Stimulated activated CD8-positive, alpha-beta memory T cell treated with anti-CD3 and anti-CD28 coated beads, Interleukin-7, amount 100 ng/mL, for 24 hours (primary cell): ENCODE results near the gene CEP128.
A peak's percentile ranks its signal among the peaks of the same experiment; 100 is the strongest.

Source experiments
- DNase-seq: peaks from one replicate; pipeline ENCODE4 v3.0.0-alpha.2; 2020; ENCODE audit warnings: low read depth

The CEP128 gene

DNA sequence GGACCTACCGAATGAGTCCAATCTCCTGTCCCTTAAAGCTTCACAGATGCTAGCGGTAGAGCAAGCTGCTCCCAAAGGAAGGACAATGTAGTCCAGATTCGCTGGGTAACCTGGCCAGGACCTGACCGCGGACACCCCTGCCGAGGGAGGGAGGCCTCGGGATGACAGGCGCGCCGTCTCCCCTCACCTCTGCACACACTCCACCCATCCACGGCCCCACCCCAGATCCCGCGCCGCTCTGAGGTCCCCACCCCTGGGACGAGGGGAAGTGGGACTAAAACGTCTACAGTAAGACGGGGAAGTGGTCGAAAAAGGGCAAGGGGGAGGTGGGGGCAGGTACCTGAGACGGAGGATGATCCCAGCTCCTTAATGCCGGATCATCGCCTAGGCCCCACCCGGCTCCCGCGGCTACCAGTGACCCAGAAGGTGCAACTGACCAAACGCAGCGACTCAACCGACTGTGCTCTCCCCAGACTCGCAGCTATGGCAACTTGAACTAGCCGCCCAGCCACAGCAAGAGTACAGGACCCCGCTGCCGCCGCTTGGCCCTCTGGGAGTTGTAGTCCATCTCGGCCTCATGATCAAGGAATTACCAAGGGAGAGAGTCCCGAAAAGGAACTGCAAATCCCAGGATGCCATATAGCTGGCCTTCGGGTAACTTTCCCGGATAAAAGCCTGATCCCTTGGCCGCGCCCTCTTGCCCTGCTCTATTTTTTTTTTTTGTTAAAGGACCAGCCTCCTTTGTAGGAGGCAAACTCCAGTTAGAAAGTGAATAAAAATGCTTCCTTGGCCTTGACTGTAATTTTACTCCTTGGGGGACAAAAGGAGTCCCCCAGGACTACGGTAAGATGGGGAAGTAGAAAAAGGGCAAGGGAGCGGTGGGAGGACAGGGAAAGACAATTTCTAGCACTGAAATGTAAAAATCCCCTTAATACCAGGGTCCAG is at the start of gene CEP128:
TSS of gene CEP128 (minus strand) at position 498 of the 945 bp plus-strand sequence.
- DNase-seq, result peak; percentile 64

DNA sequence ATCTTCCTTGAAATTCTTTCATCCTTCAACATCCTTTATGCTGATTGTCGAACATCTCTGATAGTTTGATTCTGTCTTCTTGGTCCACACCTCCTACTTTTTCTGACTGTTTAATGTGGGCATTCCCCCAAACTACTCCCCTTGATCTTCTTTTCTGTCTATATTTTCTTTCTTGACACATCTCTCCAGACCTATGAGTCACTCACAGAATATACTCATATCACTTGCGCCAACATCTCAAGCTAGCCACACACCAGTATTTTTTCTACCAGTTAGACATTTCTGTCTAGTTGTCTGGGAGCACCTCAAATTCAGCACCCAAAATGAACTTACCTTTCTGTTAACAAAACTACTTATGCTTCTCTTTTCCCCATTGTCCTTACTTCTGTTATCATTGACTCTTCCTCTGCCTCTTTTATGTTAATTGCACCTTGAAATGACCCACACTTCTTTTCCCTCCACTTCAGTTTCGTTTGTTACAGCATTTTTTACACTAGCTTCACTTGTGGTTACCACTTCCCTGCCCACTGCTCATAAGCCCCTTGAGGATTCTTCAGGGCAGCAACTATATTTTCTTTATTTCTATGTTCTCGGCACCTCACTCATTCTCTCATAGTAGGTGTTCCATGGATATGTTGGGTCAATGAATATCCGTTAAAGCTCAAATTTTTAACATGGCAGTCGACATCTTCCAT is 47.3 kb upstream of the CEP128 start:
- no peak for DNase-seq

DNA sequence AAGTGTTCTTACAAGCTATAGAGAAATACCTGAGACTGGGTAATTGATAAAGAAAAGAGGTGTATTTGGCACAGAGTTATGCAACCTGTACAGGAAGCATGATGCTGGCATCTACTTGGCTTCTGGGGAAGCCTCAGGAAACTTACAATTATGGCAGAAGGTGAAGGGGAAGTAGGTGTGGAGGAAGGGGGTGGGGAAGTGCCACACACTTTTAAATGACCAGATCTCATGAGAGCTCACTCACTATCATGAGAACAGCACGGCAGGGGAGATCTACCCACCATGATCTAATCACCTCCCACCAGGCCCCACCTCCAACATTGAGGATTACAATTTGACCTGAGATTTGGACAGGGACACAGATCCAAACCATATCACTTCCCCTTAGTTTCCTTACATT is 46.7 kb upstream of the CEP128 start:
- DNase-seq, result no peak

DNA sequence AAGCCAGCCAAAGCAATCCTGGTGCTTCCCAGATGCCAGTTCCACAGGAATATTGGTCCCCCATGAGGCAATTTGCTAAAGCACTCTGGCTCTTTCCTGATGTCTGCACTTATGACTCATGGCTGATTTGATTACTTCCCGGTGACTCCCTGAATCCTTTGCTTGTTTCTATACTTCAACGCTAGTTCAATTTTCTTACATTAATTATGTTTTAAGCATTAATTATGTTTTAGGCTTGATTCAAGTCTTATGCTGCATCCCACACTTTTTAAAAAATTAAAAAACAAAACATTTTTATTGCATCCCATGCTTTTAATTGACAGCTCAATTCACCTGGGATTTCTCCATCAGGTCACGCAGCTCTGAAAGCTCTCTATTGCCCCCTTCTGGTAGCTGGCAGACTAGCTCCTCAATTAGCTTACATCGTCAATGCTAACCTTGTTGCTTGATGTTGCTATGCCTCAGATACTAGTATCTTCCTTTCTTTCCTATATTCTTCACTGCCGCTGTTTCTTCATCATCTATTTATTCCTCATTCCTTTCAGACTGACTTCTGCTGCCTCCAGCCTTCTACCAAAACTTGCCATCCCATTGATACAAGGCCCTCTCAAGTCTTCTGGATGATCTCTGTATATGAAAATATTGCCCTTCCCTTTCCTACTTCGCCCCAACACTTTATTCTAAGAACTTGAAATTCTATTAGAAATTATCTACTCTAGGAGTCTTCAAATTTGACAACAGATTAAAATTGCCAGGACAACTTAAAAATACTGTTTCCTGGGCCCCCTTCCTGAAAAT is 45.9 kb upstream of the CEP128 start:
- peak; percentile 26 for DNase-seq

DNA sequence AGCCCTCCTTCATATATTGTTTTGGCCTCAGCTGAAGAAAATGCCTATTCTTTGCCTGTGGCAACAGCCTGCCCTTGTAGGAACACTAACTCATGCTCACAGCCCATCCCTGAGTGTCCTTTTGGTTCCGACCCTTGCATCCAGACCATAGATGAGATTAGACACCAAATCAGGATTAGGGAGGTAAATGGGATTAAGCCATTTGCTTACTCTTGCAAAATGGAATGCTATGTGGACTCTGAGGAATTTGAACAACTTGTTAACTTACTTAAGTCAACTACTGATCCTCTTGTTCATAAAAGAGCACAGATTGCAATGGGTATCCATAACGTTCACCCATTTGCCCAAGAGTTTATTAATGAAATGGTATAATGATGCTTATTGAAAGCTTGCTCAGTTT is 41.2 kb upstream of the CEP128 start:
- DNase-seq, result no peak

DNA sequence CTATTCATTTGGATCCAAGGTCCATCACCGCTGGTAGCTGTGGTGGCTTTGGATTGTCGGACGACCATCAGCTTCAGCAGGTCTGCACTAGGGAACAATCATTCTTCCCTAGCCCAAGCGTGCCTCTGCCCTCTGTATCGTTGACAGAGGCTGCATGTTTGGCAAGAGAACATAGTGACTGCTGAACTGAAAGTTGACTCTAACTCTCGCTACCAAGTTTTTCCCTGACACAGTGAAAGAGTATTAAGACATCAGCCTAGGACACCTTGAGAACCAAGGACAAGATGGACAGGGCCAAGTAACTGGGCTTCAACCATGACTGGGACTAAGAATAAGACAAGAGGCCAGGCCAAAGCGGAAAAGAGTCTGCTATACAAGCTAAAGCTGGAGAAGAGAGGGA is 40.1 kb upstream of the CEP128 start:
- DNase-seq, result no peak

DNA sequence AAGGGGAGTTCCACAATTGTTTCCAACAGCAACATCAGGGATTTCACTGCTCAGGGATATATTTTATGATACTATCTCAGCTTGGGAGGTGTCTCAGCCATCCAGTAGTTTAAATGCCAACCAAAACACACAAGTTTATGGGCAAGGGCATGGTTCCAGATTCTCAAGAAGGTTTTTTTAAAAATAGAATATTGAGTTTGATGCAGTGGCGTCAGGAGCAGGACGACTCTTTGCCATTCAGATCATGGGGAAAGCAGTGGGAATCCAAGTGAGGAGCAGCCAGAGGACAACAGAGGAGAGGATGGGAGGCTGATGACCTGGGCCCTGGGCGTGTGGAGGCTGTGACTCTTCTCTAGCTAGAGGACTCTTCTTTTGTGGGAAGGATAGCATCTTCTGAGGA is 39.6 kb upstream of the CEP128 start:
- DNase-seq, result no peak

DNA sequence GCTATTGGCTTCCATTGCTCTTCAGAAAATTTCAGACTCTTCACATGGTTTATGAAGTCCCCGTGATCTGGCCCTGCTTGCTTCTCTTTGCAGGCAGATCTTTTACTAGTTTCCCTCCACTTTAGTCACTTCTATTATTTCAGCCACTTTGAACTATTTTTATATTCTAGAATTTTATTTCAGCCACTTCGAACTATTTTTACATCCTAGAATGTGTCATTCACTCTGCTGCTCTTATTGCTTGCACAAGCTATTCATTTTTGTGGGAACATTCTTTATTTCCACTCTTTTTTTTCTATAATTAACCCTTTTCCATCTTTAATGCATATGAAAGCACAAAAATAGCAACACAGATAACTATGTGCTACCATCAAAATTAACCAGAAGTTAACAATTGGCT is 38.4 kb upstream of the CEP128 start:
- DNase-seq, result no peak

DNA sequence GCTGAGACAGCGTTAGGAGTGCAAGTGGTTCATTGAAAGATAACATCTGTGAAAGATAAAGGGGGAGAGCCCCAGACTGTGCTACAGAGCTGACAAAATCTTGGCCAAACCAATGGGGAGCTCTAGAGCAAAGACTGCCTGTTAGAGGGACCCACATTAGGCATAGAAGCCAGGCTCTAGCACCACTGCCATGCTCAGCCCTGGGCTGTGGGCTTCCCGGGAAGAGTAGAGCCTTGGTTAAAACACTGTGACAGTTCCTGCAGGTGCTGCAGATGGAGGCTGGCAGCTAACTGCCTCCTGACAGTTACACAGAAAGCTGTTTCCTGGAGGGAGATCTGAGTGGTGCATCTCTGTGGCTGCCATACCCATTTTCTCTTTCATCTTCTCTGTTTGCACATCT is 36.9 kb upstream of the CEP128 start:
- DNase-seq, result no peak

DNA sequence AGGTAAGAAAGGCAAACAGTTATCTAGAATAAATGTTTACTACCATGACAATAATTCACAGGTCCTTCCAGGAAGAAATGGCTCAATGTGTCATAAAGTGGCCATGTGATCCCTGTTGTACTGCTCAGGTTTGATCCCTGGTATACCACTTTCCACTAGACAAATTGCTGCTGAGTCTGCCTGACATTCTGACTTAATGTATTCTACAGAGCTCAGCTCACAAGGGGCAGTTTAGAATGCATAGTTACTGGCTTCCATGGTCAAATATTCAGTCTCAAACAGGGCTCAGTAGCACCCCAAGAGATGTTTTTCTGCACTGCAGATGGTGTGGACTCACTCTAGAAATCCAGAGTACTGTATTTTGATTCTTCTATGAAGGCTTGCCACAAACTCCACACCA is 35.7 kb upstream of the CEP128 start:
- DNase-seq, result no peak

DNA sequence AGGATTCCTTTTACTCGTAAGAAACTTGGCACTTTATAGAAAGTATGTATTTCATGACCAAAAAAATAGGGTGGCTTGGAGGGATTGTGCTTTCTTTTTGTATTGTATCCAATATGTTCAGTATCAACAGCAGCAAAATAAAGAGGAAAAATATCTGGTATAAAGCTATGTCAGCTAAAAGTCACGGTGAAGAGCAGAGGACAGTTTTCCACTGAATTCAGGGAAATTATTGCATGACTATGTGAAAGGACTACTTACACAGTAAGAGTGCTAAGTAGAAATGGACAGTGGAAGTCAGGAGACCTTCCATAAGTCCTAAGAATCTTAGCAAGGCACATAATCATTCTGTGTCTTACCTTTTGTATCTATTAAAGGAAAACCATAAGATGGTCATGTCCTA is 33.1 kb upstream of the CEP128 start:
- DNase-seq, result no peak

DNA sequence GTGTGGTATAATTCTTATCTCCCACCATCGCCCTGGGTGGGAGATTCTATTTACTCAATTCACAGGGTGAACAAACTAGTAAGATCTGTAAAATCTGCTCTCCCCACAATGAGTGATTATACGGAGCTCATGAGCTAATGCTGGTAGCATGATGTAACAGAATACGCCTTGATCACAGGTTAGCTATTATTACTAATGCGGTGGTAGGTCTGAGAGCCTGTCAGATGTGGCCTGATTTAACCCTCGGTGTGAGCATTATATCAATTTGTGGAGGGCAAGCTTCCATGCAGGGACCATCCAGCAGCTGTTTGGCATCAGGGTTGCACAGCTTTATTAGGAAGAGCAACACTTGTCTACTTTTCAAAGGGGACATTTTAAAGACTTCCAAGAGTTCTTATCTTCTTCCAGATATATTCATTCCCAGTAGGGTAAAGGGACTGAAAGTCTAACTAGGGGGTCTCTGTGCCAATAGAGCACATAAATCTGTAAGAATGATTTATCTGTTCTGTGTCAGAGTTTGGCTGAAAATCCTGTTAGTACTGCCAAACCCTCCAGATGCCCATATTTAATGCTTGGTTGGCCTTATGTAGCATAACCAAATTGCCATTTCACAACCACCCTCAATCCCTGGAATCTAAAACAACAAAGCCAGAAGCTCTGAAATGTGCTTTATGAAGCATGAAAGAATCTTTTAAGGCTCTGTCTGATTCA is 32.5 kb upstream of the CEP128 start:
- no peak for DNase-seq

DNA sequence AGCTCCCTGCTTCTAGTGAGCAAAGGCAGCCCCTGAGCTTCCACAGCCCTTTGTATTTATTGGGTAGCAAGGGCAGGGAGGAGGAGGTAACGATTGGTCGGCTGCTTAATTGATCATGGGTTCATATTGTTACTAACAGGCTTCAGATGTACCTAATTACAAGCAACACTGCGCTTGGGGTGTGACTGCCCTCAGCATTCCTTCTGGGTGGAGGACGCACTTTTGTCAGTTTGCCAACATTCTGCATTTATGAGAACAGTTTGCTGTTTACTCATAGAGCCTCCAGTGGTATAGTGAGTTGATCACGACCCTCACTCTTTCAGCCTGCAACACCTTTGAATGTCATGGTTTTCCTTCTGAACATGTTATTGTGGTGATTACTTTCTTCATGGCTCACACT is 23.5 kb upstream of the CEP128 start:
- no peak for DNase-seq

DNA sequence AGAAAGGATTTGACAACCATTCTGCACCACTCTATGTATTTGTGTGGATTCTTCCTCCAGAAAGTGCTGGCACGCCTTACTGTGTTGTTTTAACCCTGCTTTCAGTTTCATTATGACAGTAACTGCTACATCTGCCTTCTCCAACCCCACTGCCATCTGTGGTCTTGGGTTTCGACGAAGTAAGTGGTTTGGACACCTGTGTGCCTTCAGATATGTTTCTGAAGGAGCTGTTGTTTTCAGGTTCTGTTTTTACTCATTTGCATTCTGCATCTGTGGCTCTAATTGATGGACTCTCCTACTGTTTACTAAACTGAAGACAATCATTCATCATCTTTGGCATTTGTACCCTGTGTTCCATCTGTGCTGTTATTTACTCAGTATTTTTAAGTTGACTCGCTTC is 18.0 kb upstream of the CEP128 start:
- no peak for DNase-seq

DNA sequence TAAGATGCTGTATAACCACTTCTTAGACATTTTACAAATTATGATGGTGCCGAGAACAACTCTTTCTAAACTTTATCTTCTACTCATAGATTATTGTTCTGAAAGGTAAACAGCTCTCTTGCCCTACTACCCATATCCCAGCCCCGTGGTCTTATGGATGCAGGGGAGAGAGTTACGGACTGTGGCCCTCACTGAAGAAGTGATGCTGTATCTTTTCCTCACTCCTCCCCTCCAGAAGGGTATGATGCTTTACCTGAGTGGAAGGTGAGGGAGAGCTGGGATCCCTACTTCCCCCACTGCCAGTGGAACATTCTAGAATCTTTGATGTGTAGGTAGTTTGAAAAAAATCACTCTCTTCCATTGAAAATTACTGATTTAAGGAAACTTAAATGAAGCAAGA is 17.4 kb upstream of the CEP128 start:
- DNase-seq, result no peak

DNA sequence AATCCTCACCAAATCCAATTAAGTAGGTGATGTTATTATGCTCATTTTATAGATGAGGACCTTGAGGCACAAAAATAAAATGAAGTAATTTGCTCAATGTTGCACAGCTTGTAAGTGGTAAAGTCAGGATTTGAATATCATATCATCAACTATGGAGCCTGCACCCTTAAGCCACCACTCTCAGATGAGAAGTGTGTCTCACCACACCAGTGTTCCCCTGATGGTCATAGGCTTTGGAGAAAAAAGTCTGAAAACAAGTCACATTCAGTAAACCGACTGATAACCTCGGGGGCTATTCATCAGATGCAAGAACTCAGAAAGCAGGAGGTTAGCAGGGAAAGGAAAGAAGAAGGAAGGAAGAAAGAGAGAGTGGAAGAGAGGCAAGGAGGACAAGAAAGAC is 16.7 kb upstream of the CEP128 start:
- DNase-seq, result no peak

DNA sequence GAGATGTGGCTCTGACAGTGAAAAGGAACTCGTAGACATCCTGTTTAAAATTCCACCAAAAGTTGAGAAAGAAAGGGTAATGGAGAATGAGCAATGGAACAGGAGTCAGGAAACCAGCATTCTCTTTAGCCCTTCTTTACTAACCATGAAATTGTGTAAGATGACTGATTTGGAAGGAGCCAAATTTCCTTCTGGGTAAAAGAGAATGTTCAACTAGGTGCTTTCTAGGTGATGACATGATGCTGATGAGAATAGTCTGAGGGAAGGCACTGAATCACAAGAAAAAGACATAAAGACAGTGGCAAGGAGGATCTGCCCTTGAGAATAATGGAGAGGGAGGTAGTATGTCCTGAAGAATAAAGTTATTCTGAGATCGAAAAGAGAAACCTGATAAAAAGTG is 16.1 kb upstream of the CEP128 start:
- DNase-seq, result no peak

DNA sequence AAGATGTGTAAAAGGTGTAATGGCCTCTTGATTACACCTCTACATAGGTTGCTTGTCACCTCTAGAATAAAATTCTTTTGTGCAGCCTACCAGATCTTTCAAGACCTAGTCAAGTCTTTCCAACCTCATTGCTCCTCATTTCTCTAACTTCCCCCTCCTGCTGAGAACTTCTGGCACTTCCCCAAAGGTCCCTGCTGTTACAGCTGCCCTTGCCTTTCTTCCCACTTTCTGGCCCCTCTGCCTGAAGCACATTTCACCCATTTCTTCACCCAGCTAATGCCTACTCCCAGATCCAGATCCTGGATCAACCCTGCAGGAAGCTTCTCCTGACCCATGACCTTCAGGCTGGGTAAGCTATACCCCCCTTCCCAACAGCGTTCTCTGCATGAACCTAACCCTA is 15.4 kb upstream of the CEP128 start:
- DNase-seq, result no peak

DNA sequence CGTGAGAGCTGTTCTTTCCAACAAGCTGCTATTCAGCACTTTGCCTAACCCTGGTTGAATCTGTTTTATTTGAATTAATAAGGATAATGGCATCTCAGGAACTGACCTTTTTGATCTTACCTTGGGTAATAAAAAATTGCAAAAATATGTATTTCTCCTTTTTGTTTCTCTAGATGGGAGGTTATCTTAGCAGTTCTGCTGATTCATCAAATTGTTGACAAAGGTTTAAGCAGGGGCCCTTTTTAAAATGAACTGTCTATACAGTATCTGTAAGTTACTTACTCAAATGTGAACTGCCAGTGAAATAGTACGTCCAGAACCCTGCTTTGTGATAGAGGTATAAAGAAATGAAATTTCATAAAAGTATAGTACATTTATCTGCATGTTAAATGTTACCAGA is 14.6 kb upstream of the CEP128 start:
- DNase-seq, result no peak

DNA sequence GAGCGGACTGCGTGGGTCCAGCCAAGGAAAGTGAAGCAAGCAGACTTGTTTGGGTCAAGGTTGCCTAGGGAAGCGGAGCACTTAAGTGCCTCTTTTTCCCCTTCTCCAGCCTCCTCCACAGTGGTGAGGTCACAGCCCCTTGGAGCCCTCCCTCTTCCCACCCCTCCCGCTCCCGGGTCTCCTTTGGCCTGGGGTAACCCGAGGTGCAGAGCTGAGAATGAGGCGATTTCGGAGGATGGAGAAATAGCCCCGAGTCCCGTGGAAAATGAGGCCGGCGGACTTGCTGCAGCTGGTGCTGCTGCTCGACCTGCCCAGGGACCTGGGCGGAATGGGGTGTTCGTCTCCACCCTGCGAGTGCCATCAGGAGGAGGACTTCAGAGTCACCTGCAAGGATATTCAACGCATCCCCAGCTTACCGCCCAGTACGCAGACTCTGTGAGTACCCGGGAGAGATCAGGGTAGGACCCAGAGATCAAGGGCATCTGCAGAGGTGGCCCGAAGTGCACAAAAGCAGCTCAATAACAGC is 13.9 kb upstream of the CEP128 start, which contains the start of gene TSHR:
TSS of gene TSHR (plus strand) at position 206 of the 526 bp plus-strand sequence. CDS start at position 266, 60 bp downstream.
- DNase-seq, result no peak

DNA sequence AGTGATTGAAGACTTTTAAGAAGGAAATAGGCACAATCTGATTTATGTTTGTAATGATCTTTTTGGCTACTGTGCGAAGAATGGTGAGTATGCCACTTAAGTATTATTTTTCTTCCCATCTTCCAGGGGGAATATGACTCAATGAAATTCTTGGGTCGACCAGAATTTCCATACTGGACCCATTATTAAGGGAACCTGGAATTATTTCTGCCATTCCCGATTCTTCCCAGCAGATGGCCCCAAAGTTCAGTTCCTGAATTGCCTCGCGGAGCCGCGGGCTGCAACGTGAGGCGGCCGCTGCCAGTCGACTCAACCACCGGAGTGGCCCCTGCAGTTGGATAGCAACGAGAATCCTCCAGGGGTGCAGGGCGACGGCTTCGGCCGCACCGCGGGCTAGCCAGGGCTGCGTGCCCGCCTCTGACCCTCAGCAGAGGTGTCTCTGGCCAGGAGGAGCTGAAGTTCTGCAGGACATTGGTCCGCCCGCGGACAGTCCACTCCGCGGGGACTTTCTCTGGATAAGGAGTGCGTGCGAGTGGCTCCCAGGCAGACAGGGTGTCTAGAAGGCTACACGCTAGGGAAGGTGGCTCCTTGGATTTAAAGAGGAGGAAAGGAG is 13.3 kb upstream of the CEP128 start:
- DNase-seq, result peak; percentile 40
